Fibroblast of mammary gland (primary cell): Measurements from ENCODE around the gene CATSPERD.

Experiments used
- DNase-seq: peaks from one replicate; pipeline ENCODE4 v3.0.0-alpha.2; 2010; ENCODE audit warnings: low read depth
- H3K4me3 ChIP-seq: 2 replicates; pipeline ENCODE4 v1.5.1; 2011; ENCODE audit warnings: low read depth, mild to moderate bottlenecking, low read length, moderate library complexity; ENCODE audit not compliant: control insufficient read depth
- CTCF ChIP-seq: conservative IDR thresholded peaks from 2 replicates; pipeline ENCODE4 v1.5.1; 2011; ENCODE audit warnings: low read depth, low read length, inconsistent platforms; ENCODE audit not compliant: control insufficient read depth, insufficient read depth

Gene CATSPERD

DNA sequence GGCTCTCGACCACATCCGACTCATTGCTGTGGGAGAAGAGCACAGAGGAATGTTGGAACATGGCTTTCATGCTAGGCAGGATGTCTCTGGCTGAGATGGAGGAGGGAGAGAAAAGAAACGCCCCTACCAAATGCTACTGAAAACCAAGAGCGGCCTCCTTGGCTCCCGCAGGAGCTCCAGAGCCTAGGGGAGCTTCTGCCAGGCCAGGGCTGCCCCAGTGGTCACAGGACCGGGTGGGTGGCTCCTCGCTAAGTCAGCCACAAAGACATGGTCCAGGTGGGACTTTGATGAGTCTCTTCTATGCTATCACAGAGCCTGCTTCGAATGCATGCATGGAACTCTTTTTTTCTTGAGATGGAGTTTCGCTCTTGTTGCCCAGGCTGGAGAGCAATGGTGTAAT lies 7.2 kb upstream of the CATSPERD start:
- DNase-seq, result no peak
- no peak for TF ChIP-seq CTCF
- no peak overlapping the region for H3K4me3 ChIP-seq

DNA sequence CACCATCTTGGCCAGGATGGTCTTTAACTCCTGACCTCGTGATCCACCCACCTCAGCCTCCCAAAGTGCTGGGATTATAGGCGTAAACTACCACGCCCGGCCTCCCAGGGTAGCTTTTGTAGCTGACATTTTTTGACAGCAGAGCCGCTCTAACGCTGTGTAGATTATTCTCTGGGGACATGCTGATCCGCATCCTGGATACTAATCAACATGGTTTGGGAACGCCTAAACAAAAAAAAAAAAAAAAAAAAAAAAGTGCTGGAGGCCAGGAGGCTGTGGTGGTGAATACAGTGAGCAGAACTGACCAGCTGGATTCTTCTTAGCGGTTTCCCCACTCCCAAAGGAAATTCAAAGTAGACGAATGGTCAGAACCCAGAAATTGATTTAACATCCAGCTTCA lies 5.6 kb upstream of the CATSPERD start:
- no peak overlapping the region for H3K4me3 ChIP-seq
- TF ChIP-seq CTCF, result no peak

GRCh38 chr19:5717215-5717935 lies 3.1 kb upstream of the CATSPERD start:
- TF ChIP-seq CTCF, result no peak

More for the DNA sequence above, 5.6 kb upstream of the CATSPERD start:
- DNase-seq, result peak; percentile 34

DNA sequence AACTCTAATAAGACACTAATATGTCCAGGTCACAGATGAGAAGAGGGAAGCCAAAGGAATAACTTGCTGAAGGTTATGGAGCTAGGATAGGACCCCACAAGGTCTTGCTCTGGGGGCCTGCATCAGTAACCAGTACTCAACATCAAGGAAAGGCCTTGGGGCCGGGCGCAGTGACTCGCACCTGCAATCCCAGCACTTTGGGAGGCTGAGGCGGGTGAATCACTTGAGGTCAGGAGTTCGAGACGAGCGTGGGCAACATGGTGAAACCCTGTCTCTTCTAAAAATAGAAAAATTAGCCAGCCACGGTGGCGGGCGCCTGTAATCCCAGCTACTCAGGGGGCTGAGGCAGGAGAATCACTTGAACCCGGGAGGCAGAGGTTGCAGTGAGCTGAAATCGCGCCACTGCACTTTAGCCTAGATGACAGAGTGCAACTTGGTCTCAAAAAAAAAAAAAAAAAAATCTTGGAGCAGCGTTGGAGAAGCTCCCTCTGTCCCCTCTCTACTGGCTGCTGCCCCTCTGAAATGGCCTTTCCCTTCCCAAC lies 2.3 kb upstream of the CATSPERD start:
- H3K4me3 ChIP-seq, result peak overlapping the region; percentile 95
- no peak for TF ChIP-seq CTCF
- DNase-seq, result peak; percentile 53

More at GRCh38 chr19:5717215-5717935, 3.1 kb upstream of the CATSPERD start:
- no peak for DNase-seq
- no peak overlapping the region for H3K4me3 ChIP-seq

GRCh38 chr19:5718579-5719273 lies 1.7 kb upstream of the CATSPERD start:
- TF ChIP-seq CTCF, result no peak

DNA sequence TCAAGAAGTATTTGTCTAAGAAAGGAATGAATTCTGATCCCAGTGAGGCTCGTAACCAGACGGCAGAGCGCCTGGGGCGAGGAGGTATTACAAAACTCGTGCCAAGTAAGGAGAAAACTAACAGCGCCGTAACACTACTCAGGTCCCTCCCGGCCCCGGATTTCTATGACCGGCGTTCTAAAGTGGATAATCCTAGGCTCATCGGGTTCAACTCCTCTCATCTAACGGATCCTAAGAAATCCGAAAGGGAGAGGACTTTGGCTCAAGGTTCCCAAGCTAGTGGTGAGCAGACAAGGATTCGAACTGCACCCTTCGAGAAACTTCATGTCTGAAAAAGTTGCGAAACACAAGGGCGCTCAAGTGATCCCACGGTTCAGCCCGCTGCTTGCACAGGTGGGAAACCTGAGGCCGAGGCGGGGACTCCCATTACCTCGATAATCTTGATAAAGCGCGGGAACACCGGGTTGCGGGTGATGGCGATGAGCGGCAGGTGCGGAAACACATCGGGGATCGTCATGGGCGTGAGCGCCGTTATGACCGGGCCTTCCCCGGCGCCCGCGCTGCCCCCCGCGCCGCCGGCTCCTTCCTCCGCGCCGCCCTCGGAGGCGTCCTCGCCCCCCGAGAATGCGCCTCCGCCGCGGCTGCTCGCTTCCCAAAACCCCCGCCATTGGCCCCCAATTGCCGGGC lies 1.0 kb upstream of the CATSPERD start:
- no peak for DNase-seq
- H3K4me3 ChIP-seq, result peak overlapping the region; percentile 95
- no peak for TF ChIP-seq CTCF

More at GRCh38 chr19:5718579-5719273, 1.7 kb upstream of the CATSPERD start:
- H3K4me3 ChIP-seq, result peak overlapping the region; percentile 95
- peak; percentile 75 for DNase-seq
